ENCODE results near the gene SYNGR3. TPM values are rescaled to one million over a fixed set of nuclear protein-coding genes. Genes with fewer than 3 reads are reported as not detected.

The SYNGR3 gene
- total RNA-seq, 2 experiments from 2014 or later = 5.4 to 7.2 TPM

DNA sequence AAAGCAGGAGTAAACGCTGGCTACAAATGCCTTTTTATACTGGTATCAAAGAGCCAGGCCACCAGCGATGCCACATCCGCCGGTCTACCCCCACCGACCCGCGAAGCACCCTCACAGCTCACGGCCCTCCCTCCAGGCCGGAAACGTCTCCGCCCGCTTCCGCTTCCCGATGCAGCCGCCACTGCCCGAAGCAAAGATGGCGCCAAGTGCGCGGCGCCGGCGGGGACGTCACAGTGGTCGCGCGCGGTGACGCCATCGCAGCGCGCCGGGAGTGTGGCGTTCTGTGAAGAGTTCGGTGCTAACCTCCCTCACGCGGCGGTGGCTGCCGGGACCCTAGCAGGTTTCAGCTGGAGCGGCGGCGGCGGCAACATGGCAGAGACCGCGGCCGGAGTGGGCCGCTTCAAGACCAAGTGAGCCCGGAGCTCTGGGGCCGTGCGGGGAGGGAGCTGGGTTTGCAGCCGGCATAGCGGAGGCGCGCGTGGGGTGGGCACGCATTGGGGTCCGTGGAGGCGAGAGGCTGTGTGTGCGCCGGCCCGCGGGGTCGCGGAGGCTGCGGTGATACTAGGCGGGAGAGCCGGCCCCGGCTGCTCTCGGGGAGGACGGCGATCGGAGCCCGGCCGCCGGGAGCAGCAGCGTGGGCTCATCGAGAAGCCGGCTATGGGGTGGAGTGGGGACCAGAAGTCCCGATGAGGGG lies 17.8 kb upstream of the SYNGR3 start, which contains the start of gene TBL3:
TBL3 (plus strand) TSS at position 258 of the 694 bp plus-strand sequence; CDS start at position 370, 112 bp downstream.
- H3K27me3 Mint-ChIP-seq = no peaks in the 10 kb centered on the region
- intact Hi-C loops (cut with micrococcal nuclease) = no loop called here
- CTCF ChIA-PET = interaction anchor here (1.0 to 1.4 kb wide), 5 partner anchors 11 to 169 kb away, joined by 3 to 6 read pairs (median 3); no protein-coding TSS in a partner anchor

DNA sequence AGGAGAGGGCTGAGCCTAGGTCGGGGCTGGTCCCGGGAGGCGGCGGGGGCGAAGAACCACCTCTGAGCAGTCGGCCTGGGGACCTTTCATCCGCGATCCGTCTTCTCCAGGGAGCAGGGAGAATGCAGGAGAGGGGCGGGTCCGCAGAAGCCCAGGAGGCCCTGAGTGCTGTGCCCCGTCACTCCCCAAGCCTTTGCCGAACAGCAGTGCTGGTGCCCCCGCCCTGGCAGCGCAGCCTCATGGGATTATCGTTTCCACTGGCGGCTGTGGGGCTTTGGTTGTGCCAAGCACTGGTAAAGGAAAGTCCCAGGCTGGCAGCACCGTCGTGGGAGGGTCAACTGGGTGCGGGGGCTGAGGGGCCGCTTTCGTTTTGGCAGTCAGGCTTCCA lies 17.3 kb upstream of the SYNGR3 start:
- H3K27me3 Mint-ChIP-seq = no peaks in the 10 kb centered on the region
- H3K4me1 Mint-ChIP-seq (ENCODE audit: low read depth) = peaks cover 20% of the 10 kb centered on the region
- CTCF ChIA-PET = interaction anchor here (1.0 to 1.3 kb wide), 4 partner anchors 10 to 168 kb away, joined by 3 to 6 read pairs (median 3); no protein-coding TSS in a partner anchor
- H3K36me3 Mint-ChIP-seq (ENCODE audit: low read depth) = peaks cover 34% of the 10 kb centered on the region
- ATAC-seq = peak; percentile 3
- H3K9me3 Mint-ChIP-seq = no peaks in the 10 kb centered on the region
- DNase-seq = peak; percentile 33
- peak overlapping the region; percentile 95 for H3K4me3 Mint-ChIP-seq
- intact Hi-C loops (cut with micrococcal nuclease) = no loop called here
- TF ChIP-seq, protein P1, sequence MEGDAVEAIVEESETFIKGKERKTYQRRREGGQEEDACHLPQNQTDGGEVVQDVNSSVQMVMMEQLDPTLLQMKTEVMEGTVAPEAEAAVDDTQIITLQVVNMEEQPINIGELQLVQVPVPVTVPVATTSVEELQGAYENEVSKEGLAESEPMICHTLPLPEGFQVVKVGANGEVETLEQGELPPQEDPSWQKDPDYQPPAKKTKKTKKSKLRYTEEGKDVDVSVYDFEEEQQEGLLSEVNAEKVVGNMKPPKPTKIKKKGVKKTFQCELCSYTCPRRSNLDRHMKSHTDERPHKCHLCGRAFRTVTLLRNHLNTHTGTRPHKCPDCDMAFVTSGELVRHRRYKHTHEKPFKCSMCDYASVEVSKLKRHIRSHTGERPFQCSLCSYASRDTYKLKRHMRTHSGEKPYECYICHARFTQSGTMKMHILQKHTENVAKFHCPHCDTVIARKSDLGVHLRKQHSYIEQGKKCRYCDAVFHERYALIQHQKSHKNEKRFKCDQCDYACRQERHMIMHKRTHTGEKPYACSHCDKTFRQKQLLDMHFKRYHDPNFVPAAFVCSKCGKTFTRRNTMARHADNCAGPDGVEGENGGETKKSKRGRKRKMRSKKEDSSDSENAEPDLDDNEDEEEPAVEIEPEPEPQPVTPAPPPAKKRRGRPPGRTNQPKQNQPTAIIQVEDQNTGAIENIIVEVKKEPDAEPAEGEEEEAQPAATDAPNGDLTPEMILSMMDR (IDR thresholded peaks at IDR 0.05) = no peak
- peak overlapping the region; percentile 94 for H3K27ac Mint-ChIP-seq
- POLR2A ChIA-PET = interaction anchor here (0.7 to 29.2 kb wide), 6 partner anchors 7 to 182 kb away, joined by 3 to 505 read pairs (median 14); partner anchors contain the start of genes GFER, NDUFB10, NOXO1 and RNF151

More for the DNA sequence above, 17.8 kb upstream of the SYNGR3 start, which contains the start of gene TBL3:
- Mint-ChIP-seq H3K9me3 (no peaks in the 10 kb centered on the region), H3K27ac (peak within 1 kb of the TSS; percentile 94), H3K4me1 (ENCODE audit: low read depth) (peaks cover 20% of the 10 kb centered on the region), H3K4me3 (peak within 1 kb of the TSS; percentile 95), H3K36me3 (ENCODE audit: low read depth) (peaks cover 35% of the 10 kb centered on the region)
- peak; percentile 98 for ATAC-seq
- TF ChIP-seq, protein P1 (IDR thresholded peaks at IDR 0.05) = no peak
- DNase-seq = peak; percentile 97
- POLR2A ChIA-PET = interaction anchor here (0.7 to 29.2 kb wide), 9 partner anchors 6 to 192 kb away, joined by 3 to 505 read pairs (median 4); partner anchors contain the start of genes GFER, NDUFB10, NOXO1 and RNF151

DNA sequence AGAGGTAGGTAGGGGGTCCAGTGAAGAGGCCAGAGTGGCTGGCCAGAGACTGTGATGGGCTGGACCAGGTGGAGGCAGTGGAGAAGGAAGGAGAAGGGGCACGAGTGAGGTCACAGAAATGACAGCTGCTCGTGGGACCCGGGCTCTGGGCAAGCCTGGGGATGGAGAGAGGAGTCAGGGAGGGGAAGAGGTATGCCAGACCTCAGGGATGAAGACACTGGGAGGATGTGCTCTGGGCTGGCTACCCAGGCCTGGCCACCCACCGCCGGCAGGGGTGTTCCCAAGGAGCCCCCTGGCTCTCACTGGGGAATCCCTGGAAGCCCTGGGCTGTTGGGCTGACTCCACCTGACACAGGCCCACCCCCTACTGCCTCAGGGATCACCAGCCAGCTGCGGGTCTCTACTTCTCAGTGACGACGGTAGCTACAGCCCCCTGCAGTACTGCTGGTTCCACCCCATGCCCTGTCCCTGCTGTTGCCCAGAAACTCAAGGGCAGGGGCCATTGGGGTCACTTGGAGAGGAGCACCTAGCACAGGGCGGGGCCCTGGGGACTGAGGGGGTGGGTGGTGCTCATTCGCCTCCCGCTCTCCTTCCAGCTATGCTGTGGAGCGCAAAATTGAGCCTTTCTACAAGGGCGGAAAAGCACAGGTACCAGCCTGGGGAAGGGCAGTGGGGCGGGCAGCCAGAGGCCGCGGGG lies 16.2 kb upstream of the SYNGR3 start:
- Mint-ChIP-seq H3K9me3 (no peaks in the 10 kb centered on the region), H3K36me3 (ENCODE audit: low read depth) (peaks cover 42% of the 10 kb centered on the region), H3K4me3 (peak overlapping the region; percentile 24), H3K4me1 (ENCODE audit: low read depth) (peaks cover 20% of the 10 kb centered on the region), H3K27me3 (no peaks in the 10 kb centered on the region), H3K27ac (no peak overlapping the region)
- intact Hi-C loops (cut with micrococcal nuclease) = no loop called here
- ATAC-seq (no peak), DNase-seq (no peak)
- ChIA-PET CTCF (interaction anchor here (1.1 to 2.0 kb wide), 2 partner anchors 30 to 167 kb away, joined by 3 to 4 read pairs; no protein-coding TSS in a partner anchor), POLR2A (interaction anchor here (1.3 to 29.2 kb wide), 4 partner anchors 8 to 17 kb away, joined by 3 to 505 read pairs (median 6); partner anchors contain the start of genes NDUFB10, RNF151, RPS2 and TBL3)
- TF ChIP-seq, protein P1 (IDR thresholded peaks at IDR 0.05) = no peak

DNA sequence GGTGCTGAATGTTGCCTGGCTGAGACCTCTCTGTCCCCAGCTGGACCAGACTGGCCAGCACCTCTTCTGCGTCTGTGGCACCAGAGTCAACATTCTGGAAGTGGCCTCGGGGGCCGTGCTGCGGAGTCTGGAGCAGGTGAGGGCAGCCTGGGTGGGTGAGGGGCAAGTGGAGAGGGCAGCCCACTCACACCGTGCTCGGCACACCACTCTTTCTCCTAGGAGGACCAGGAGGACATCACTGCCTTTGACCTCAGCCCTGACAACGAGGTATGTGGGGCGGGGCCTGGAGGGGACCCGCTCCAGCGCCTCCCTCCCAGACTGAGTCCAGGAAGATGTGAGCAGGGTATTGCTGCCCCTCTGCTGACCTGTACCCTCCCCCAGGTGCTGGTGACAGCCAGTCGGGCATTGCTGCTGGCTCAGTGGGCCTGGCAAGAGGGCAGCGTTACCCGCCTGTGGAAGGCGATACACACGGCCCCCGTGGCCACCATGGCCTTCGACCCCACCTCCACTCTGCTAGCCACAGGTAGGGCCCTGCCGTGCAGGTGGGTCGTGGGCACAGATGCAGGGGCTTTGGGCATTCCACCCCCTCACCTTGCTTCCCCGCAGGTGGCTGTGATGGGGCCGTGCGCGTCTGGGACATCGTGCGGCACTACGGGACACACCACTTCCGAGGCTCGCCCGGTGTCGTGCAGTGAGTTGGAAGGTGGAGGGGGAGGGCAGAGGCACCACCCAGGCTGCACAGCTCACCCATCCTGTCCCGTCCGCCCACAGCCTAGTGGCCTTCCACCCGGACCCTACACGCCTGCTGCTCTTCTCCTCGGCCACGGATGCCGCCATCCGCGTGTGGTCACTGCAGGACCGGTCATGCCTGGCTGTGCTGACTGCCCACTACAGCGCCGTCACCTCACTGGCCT lies 15.4 kb upstream of the SYNGR3 start:
- H3K9me3 Mint-ChIP-seq = no peaks in the 10 kb centered on the region
- peaks cover 21% of the 10 kb centered on the region for H3K4me1 Mint-ChIP-seq (ENCODE audit: low read depth)
- intact Hi-C loops (cut with micrococcal nuclease) = no loop called here
- peaks cover 45% of the 10 kb centered on the region for H3K36me3 Mint-ChIP-seq (ENCODE audit: low read depth)
- ChIA-PET POLR2A (interaction anchor here (0.9 to 29.2 kb wide), 6 partner anchors 8 to 16 kb away, joined by 3 to 505 read pairs (median 6); partner anchors contain the start of genes NDUFB10, RNF151, RPS2 and TBL3), CTCF (interaction anchor here (2.0 kb wide), 1 partner anchor 30 kb away, joined by 4 read pairs; no protein-coding TSS in a partner anchor)
- H3K27ac Mint-ChIP-seq = no peak overlapping the region
- H3K4me3 Mint-ChIP-seq = no peak overlapping the region
- ATAC-seq (no peak), DNase-seq (no peak)
- H3K27me3 Mint-ChIP-seq = no peaks in the 10 kb centered on the region
- TF ChIP-seq, protein P1 (IDR thresholded peaks at IDR 0.05) = no peak

Data from activated CD8-positive, alpha-beta T cell treated with anti-CD3 and anti-CD28 coated beads for 36 hours (primary cell).